ENCODE measurements around the gene CAMKV.
A peak's percentile ranks its signal among the peaks of the same experiment; 100 is the strongest.

Gene CAMKV

GRCh38 chr3:49896345-49896744 is 26.6 kb upstream of the CAMKV start:
- no peak for DNase-seq

- no peak for DNase-seq
Measured at GRCh38 chr3:49895791-49896190, 26.1 kb upstream of the CAMKV start.

- DNase-seq = no peak
Measured at GRCh38 chr3:49889296-49889695, 19.6 kb upstream of the CAMKV start.

GRCh38 chr3:49886922-49887265 is 17.2 kb upstream of the CAMKV start:
- no peak for DNase-seq

- no peak for DNase-seq
Measured at GRCh38 chr3:49883998-49884397, 14.3 kb upstream of the CAMKV start.

GRCh38 chr3:49882166-49882565 is 12.5 kb upstream of the CAMKV start:
- no peak for DNase-seq

- no peak for DNase-seq
Measured at GRCh38 chr3:49880581-49881315, 11.0 kb upstream of the CAMKV start.

- no peak for DNase-seq
Measured at GRCh38 chr3:49879721-49880120, 10.0 kb upstream of the CAMKV start.

- no peak for DNase-seq
Measured at GRCh38 chr3:49878686-49879085, 9.0 kb upstream of the CAMKV start.

GRCh38 chr3:49877716-49878115 is 8.0 kb upstream of the CAMKV start:
- DNase-seq = no peak

- no peak for DNase-seq
Measured at GRCh38 chr3:49876567-49876966, 6.9 kb upstream of the CAMKV start.

- DNase-seq = no peak
Measured at GRCh38 chr3:49873623-49874022, 3.9 kb upstream of the CAMKV start.

- DNase-seq = peak; percentile 6
Measured at GRCh38 chr3:49872801-49873281, 3.1 kb upstream of the CAMKV start.

- DNase-seq = no peak
Measured at GRCh38 chr3:49871531-49872153, 1.9 kb upstream of the CAMKV start.

- DNase-seq = no peak
Measured at GRCh38 chr3:49868862-49869466, 742 bp downstream of the CAMKV start.

GRCh38 chr3:49867871-49868321 is 1.8 kb downstream of the CAMKV start:
- DNase-seq = no peak

- DNase-seq = no peak
Measured at GRCh38 chr3:49867400-49867799, 2.3 kb downstream of the CAMKV start.

- DNase-seq = no peak
Measured at GRCh38 chr3:49865198-49865784, 4.4 kb downstream of the CAMKV start.

GRCh38 chr3:49864505-49864904 is 5.2 kb downstream of the CAMKV start:
- no peak for DNase-seq

GRCh38 chr3:49859576-49860305 is 10.0 kb downstream of the CAMKV start:
- DNase-seq = no peak

- DNase-seq = peak; percentile 72
Measured at GRCh38 chr3:49856181-49857005, 13.3 kb downstream of the CAMKV start, which contains the start of gene TRAIP. TSS of gene TRAIP (minus strand) at chr3:49856564. CDS start at chr3:49856453, 111 bp downstream.

- DNase-seq = no peak
Measured at GRCh38 chr3:49855662-49856061, 14.0 kb downstream of the CAMKV start.

All from NK-92 treated with Interleukin-12 subunit alpha and Interleukin-12 subunit beta, amount 100 ng/mL, for 24 hours (cell line).